Activated CD4-positive, alpha-beta memory T cell treated with anti-CD3 and anti-CD28 coated beads, Interleukin-2, amount 10 ng/mL, durations not matched to agents 7 days and 5 days (primary cell): ENCODE measurements around the gene IFT25. TPM values are rescaled to one million over a fixed set of nuclear protein-coding genes. Genes with fewer than 3 reads are reported as not detected.
"Not testable (repeated sequence)": the region's sequence is repeated elsewhere in the genome, so short reads cannot be mapped to it uniquely, and the experiment has no call there.

Source experiments
- CTCF ChIA-PET: fragments of 350-600 bp; sonication (Branson Sonifier 250); formaldehyde crosslinking; loops from one replicate; lab custom pipeline; 2021; ENCODE audit warnings: antibody characterized with exemption, inconsistent platforms; lab: Charles Lee
- POLR2A ChIA-PET: fragments of 350-600 bp; sonication (Branson Sonifier 250); formaldehyde crosslinking; loops from one replicate; lab custom pipeline; 2021; ENCODE audit warnings: antibody characterized with exemption; lab: Charles Lee
- DNase-seq: peaks from one replicate; pipeline ENCODE4 v3.0.0-alpha.2; 2020
- H3K27ac Mint-ChIP-seq: one replicate; pipeline ENCODE4 v1.8.0; 2021; ENCODE audit warnings: mild to moderate bottlenecking, mixed read lengths
- H3K27me3 Mint-ChIP-seq: one replicate; pipeline ENCODE4 v1.8.0; 2021; ENCODE audit warnings: mixed read lengths
- H3K36me3 Mint-ChIP-seq: one replicate; pipeline ENCODE4 v1.8.0; 2021; ENCODE audit warnings: low read depth, mixed read lengths
- H3K4me1 Mint-ChIP-seq: one replicate; pipeline ENCODE4 v1.8.0; 2021; ENCODE audit warnings: mixed read lengths
- H3K4me3 Mint-ChIP-seq: one replicate; pipeline ENCODE4 v1.8.0; 2021; ENCODE audit warnings: mild to moderate bottlenecking, mixed read lengths
- H3K9me3 Mint-ChIP-seq: one replicate; pipeline ENCODE4 v1.8.0; 2021; ENCODE audit warnings: mixed read lengths
- total RNA-seq, 2 experiments: library from RNA; stranded (reverse); gene quantifications; one replicate each; pipeline ENCODE4 v1.2.3, GENCODE V29; 2021

IFT25 gene
- total RNA-seq, 2 experiments from 2014 or later, result 60.2 to 63.2 TPM

DNA sequence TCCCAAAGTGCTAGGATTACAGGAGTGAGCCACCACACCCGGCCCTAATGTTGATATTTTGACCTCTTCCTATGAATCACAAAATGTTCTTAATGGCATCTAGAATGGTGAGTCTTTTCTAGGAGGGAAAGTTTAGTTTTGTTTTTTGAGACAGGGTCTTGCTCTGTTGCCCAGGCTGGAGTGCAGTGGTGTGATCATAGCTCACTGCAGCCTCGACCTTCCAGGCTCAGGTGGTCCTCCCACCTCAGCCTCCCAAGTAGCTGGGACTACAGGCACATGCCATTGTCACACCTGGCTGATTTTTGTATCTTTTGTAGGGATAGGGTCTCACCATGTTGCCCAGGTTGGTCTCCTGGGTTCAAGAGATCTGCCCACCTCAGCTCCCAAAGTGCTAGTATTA is 23.8 kb upstream of the IFT25 start:
- H3K4me3 Mint-ChIP-seq, DNase-seq, H3K27ac Mint-ChIP-seq, POLR2A ChIA-PET, H3K9me3 Mint-ChIP-seq, H3K27me3 Mint-ChIP-seq, H3K4me1 Mint-ChIP-seq: not testable (repeated sequence)
- CTCF ChIA-PET, result interaction anchor here (1.8 kb wide), 1 partner anchor 10 kb away, joined by 9 read pairs; no protein-coding TSS in a partner anchor
- H3K36me3 Mint-ChIP-seq, result peaks cover 36% of the 10 kb centered on the region

DNA sequence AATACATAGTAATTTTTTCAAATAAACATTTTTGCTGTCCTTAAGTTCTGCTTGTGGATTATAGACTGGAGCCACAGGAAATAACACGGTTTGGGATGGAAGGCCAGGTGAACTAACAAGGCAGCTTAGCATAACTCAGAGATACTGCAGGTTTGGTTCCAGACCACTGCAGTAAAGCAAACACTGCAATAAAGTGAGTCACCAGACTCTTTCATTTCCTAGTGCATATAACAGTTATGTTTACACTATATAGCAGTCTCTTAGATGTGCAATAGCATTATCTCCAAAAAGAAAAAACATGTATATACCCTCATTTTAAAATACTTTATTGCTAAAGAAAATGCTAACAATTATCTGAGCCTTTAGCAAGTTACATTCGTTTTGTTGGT is 22.6 kb upstream of the IFT25 start:
- no peaks in the 10 kb centered on the region for H3K9me3 Mint-ChIP-seq
- ChIA-PET CTCF (no interaction called here), POLR2A (no interaction called here)
- peaks cover 40% of the 10 kb centered on the region for H3K36me3 Mint-ChIP-seq
- H3K27ac Mint-ChIP-seq, result no peak overlapping the region
- peaks cover 11% of the 10 kb centered on the region for H3K4me1 Mint-ChIP-seq
- H3K27me3 Mint-ChIP-seq, result no peaks in the 10 kb centered on the region
- H3K4me3 Mint-ChIP-seq, result no peak overlapping the region
- no peak for DNase-seq

DNA sequence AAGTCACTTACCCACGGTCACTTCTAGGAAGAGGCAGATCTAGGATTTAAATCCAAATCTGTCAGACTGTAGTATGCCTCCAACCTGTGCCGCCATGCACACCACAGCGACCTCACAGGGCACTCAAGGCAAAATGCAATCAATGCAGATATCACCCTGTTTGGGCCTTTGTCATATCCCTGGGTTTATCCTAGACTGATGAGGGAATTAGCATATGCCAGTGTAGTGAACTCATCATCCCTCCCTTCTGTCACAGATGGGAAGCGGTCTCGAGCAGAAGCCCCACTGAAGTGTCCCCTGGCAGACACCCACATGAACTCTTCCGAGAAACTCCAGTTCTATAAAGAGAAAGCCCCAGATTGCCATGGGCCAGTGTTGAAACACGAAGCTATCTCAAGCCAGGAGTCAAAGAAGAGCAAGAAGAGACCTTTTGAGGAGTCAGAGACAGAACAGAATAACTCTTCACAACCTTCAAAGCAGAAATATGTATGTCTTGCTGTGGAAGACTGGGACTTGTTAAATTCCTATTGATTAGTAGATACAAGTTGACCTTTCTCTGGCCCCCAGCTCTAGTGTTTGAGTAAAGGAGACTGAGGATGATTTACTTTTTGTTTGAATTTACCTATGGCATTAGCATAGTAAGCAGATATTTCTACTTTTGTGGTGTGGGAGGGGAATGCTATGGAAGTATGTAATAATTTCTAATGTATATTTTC is 22.1 kb upstream of the IFT25 start:
- Mint-ChIP-seq H3K4me3 (no peak overlapping the region), H3K27me3 (no peaks in the 10 kb centered on the region), H3K36me3 (peaks cover 44% of the 10 kb centered on the region), H3K9me3 (no peaks in the 10 kb centered on the region), H3K4me1 (peaks cover 11% of the 10 kb centered on the region), H3K27ac (no peak overlapping the region)
- ChIA-PET CTCF (no interaction called here), POLR2A (no interaction called here)
- DNase-seq, result no peak

DNA sequence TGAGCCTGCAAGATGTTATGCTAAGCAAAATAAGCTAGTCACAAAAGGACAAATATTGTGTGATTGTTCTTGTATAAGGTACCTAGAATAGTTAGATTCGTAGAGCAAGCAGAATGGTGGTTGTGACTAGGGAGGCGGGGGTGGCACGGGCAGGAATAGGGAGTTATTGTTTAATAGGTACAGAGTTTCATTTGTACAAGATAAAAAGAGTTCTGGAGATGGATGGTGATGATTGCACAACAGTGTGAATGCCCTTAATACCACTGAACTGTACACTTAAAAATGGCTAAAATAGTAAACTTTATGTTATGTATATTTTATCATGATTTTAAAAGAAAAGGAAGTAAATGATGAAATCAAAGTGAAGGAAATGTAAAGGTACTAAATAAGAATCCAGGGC is 21.3 kb upstream of the IFT25 start:
- Mint-ChIP-seq H3K4me1 (peaks cover 11% of the 10 kb centered on the region), H3K27ac (no peak overlapping the region), H3K27me3 (no peaks in the 10 kb centered on the region), H3K9me3 (no peaks in the 10 kb centered on the region), H3K36me3 (peaks cover 48% of the 10 kb centered on the region), H3K4me3 (no peak overlapping the region)
- no peak for DNase-seq
- POLR2A ChIA-PET, result interaction anchor here (1.2 to 1.5 kb wide), 2 partner anchors 10 to 19 kb away, joined by 3 to 4 read pairs; no protein-coding TSS in a partner anchor
- CTCF ChIA-PET, result interaction anchor here (1.4 kb wide), 1 partner anchor 106 kb away, joined by 4 read pairs; no protein-coding TSS in a partner anchor

DNA sequence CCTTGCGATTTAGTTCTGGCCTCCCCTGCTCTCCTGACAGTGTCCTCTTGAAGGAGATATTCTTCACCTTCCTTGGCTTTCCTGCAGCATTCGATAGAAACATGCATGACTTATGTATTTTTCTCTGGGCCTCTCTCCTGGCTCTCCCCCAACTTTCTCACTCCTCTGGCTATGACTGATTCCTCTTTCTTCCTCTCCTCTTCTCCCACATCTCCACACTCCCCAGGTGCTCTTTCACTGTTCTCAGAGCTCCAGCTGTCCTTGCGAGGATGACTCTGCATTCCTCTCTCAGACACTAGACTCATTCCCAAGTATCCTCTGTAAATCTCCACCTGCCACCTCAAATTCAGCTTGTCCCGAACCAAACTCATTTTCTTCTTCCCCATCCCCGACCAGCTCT is 18.6 kb upstream of the IFT25 start:
- ChIA-PET CTCF (interaction anchor here (0.6 kb wide), 1 partner anchor 72 kb away, joined by 3 read pairs; no protein-coding TSS in a partner anchor), POLR2A (no interaction called here)
- H3K4me1 Mint-ChIP-seq, result peaks cover 9% of the 10 kb centered on the region
- no peak for DNase-seq
- no peak overlapping the region for H3K27ac Mint-ChIP-seq
- no peaks in the 10 kb centered on the region for H3K9me3 Mint-ChIP-seq
- no peaks in the 10 kb centered on the region for H3K27me3 Mint-ChIP-seq
- H3K4me3 Mint-ChIP-seq, result no peak overlapping the region
- peaks cover 51% of the 10 kb centered on the region for H3K36me3 Mint-ChIP-seq

DNA sequence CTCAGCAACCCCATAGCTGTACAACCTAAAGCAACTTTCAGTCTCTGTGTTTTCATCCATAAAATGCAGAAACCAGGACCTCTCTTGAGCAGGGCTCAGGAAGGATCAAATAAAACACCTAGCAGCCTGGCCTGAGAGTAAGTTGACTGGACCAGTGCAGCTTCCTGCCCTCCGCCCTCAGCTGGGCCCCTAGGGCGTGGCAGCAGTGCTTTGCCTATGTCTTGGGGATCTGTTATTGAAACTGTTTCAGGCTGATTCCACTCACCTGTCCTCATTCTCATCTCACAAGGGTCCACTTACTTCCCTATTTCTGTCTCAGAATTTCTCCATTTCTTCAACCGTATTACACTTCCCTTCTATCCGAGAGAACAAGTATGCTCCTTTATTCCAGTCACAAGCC is 18.0 kb upstream of the IFT25 start:
- ChIA-PET POLR2A (no interaction called here), CTCF (interaction anchor here (0.6 to 1.3 kb wide), 2 partner anchors 16 to 71 kb away, joined by 3 to 4 read pairs; no protein-coding TSS in a partner anchor)
- H3K4me3 Mint-ChIP-seq, result no peak overlapping the region
- H3K27ac Mint-ChIP-seq, result no peak overlapping the region
- no peak for DNase-seq
- no peaks in the 10 kb centered on the region for H3K9me3 Mint-ChIP-seq
- peaks cover 50% of the 10 kb centered on the region for H3K36me3 Mint-ChIP-seq
- no peaks in the 10 kb centered on the region for H3K27me3 Mint-ChIP-seq
- H3K4me1 Mint-ChIP-seq, result peaks cover 9% of the 10 kb centered on the region

DNA sequence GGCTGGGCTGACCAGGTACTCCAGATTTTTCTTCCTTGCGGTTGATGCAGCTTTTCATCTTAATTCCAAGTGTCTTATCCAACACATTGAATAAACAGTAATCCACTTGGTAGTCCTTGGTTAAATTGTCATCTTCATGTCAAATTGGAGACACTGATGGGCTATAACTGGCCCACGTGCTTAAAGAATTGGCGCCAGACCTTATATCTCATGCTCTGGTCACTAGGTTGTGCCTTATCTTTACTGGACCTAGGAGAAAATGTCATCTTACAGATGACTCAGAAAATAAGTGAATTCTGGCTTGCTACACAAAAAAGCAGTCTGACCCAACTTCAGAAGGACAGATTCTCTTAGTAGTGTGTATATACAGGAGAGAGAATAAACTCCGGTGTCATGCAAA is 16.9 kb upstream of the IFT25 start:
- peaks cover 42% of the 10 kb centered on the region for H3K36me3 Mint-ChIP-seq
- ChIA-PET POLR2A (no interaction called here), CTCF (interaction anchor here (1.3 to 4.9 kb wide), 3 partner anchors 15 to 102 kb away, joined by 4 to 122 read pairs (median 4); no protein-coding TSS in a partner anchor)
- H3K9me3 Mint-ChIP-seq, result no peaks in the 10 kb centered on the region
- peaks cover 12% of the 10 kb centered on the region for H3K4me1 Mint-ChIP-seq
- no peak overlapping the region for H3K4me3 Mint-ChIP-seq
- no peak for DNase-seq
- H3K27me3 Mint-ChIP-seq, result no peaks in the 10 kb centered on the region
- H3K27ac Mint-ChIP-seq, result no peak overlapping the region

DNA sequence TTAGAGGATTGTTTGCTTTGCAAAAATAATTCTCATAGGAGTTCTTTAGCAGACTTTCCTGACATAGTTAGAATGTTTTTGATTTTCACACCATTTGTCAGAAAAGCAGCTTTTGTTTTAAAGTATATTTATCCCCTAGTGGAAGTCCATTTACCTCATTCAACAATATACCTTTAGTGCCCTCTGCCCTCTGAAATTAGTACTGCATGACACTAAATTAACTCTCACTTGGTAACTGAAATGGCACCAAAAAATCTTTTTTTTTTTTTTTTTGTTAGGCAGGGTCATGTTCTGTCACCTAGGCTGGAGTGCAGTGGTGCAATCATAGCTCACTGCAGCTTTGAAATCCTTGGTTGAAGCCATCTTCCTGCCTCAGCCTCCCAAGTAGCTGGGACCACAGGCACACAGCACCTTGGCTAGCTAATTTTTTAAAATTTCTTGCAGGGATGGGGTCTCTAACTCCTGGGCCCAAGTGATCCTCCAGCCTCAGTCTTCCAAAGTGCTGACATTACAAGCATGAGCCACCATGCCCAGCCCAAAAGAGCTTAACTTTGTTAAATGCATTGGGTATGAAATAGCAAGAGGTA is 14.3 kb upstream of the IFT25 start:
- POLR2A ChIA-PET, result interaction anchor here (1.2 to 1.9 kb wide), 4 partner anchors 12 to 99 kb away, joined by 3 to 11 read pairs (median 8); partner anchors contain the start of genes IFT25 and LRRC42
- Mint-ChIP-seq H3K27me3 (no peaks in the 10 kb centered on the region), H3K36me3 (peaks cover 35% of the 10 kb centered on the region), H3K4me1 (peaks cover 23% of the 10 kb centered on the region), H3K9me3 (no peaks in the 10 kb centered on the region), H3K4me3 (no peak overlapping the region), H3K27ac (no peak overlapping the region)
- DNase-seq, result no peak
- CTCF ChIA-PET, result interaction anchor here (0.7 to 4.9 kb wide), 44 partner anchors 10 to 869 kb away, joined by 3 to 122 read pairs (median 4); partner anchors contain the start of genes IFT25, LRRC42, NDC1 and YIPF1

DNA sequence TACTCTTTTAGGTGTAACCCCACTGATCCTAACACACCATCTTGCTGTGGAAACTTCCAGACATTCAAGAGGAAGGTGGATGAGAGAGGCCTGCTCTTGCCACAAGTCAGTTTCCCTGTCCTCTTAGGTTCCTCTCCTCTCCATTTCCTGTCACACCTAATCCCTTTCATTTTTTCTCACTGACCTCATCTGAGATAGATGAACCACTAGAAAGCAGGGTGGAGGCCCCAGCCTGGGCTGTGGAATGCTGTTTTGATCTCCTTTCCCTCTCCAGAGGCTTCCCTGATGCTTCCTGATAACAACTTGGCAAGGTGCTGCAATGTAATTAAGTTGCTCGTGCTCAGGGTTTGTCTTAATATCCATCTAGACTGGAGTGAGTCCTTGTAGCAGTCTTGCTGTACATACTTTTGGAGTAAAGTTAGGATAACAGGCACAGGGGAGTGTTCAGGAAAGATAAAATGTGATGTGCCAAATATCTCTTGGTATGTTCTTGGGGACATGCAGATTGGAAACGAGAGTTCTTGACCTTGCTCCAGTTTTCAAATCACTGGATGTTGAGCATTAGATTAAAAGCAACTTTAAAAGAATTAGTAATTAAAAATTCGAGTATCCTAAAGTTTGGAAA is 11.8 kb upstream of the IFT25 start:
- H3K4me1 Mint-ChIP-seq, result peaks cover 15% of the 10 kb centered on the region
- CTCF ChIA-PET, result interaction anchor here (1.2 to 4.9 kb wide), 5 partner anchors 8 to 97 kb away, joined by 4 to 122 read pairs (median 32); partner anchors contain the start of genes IFT25 and LRRC42
- peaks cover 31% of the 10 kb centered on the region for H3K36me3 Mint-ChIP-seq
- H3K9me3 Mint-ChIP-seq, result no peaks in the 10 kb centered on the region
- peak overlapping the region; percentile 7 for H3K27ac Mint-ChIP-seq
- no peak for DNase-seq
- no peak overlapping the region for H3K4me3 Mint-ChIP-seq
- POLR2A ChIA-PET, result interaction anchor here (1.3 to 1.4 kb wide), 2 partner anchors 9 to 11 kb away, joined by 4 to 9 read pairs; partner anchors contain the start of genes IFT25 and LRRC42
- no peaks in the 10 kb centered on the region for H3K27me3 Mint-ChIP-seq

DNA sequence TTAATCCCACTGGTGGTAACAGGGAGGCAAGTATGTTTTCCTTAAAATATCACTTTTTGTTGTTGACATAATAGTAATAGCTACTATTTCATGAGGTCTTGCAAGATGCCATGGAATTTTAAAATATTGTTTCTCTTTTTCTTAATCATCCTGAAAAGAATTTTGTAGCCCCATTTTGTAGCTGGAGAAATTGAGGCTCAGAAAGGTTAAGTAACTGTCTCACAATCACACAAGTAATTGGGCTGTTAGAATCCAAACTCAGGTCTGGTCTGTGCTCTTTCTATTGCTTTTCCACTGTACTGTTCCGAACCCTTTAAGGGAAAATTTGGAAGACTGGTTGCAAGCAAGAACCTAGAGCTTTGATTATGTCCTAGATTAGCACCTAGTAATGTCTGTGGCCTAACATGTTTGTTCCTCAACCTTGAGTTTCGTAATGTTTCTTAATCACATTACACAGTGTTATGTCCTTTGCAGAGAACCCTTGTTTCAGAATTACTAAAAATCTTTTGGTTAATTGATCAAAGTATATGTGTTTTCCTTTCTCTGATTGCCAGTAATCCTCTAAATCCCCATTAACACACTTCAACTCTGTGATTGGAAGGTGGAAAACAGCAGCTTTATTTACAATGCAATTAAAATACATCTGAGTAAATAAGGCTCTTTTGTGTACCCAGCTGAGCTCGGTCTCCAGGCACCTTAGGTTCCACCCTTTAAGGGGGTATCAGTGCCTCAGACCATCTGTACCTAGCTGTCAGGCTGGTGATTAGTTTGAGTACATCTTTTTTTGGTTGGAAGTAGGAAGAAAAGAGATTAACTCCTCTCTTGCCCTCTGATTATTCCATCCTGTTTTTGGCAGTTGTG is 11.0 kb upstream of the IFT25 start:
- Mint-ChIP-seq H3K9me3 (no peaks in the 10 kb centered on the region), H3K36me3 (peaks cover 27% of the 10 kb centered on the region), H3K27me3 (no peaks in the 10 kb centered on the region), H3K4me3 (no peak overlapping the region), H3K27ac (no peak overlapping the region), H3K4me1 (peaks cover 15% of the 10 kb centered on the region)
- ChIA-PET POLR2A (interaction anchor here (0.7 to 1.4 kb wide), 4 partner anchors 10 to 118 kb away, joined by 3 to 9 read pairs (median 4); partner anchors contain the start of genes IFT25, LRRC42 and NDC1), CTCF (interaction anchor here (0.8 to 2.2 kb wide), 5 partner anchors 9 to 96 kb away, joined by 3 to 14 read pairs (median 4); partner anchors contain the start of gene IFT25)
- DNase-seq, result no peak

DNA sequence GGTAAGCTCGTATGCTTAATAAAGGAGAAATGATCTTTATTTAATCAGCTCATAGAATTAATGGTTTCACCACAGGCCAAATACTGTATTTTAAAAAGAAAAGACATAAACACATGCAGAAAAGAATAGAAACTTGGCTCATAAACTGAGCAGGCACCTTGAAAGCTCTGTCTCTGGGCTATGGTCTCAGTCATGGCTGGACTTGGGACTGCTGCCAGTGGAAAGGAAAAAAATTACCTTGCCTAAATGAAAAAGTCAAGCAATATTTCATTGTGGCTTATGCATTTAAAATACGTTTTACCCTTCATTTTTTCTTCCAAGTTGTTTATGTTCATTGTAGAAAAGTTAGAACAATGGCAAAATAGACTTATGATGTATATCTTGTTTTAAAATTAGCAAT is 8.6 kb upstream of the IFT25 start:
- peaks cover 15% of the 10 kb centered on the region for H3K4me1 Mint-ChIP-seq
- H3K27me3 Mint-ChIP-seq, result no peaks in the 10 kb centered on the region
- H3K27ac Mint-ChIP-seq, result no peak overlapping the region
- H3K9me3 Mint-ChIP-seq, result no peaks in the 10 kb centered on the region
- CTCF ChIA-PET, result interaction anchor here (1.0 to 1.5 kb wide), 4 partner anchors 9 to 95 kb away, joined by 3 to 8 read pairs (median 4); partner anchors contain the start of genes IFT25 and YIPF1
- DNase-seq, result no peak
- POLR2A ChIA-PET, result interaction anchor here (1.0 to 1.3 kb wide), 2 partner anchors 64 to 99 kb away, joined by 3 read pairs; partner anchors contain the start of genes TCEANC2, TMEM59 and YIPF1
- peaks cover 17% of the 10 kb centered on the region for H3K36me3 Mint-ChIP-seq
- no peak overlapping the region for H3K4me3 Mint-ChIP-seq

DNA sequence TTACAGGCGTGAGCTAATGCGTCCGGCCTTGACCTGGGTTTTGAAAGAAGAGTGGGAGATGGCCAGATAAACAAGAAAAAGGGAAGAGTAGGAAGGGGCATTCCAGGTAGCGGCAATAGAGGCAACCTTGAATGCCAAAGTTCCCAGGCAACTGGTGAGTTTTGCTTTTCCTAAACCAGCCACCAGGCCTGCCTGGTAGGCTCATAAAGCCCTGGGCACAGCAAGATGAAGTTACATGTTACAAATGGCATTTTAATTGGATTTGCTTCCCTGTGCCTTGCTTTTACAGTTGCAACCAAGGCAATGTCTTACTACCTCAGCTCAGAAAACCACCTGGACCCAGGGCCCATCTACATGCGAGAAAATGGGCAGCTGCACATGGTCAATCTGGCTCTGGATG is 6.2 kb upstream of the IFT25 start:
- no peaks in the 10 kb centered on the region for H3K9me3 Mint-ChIP-seq
- ChIA-PET CTCF (interaction anchor here (4.9 kb wide), 2 partner anchors 7 to 90 kb away, joined by 40 to 41 read pairs; no protein-coding TSS in a partner anchor), POLR2A (no interaction called here)
- peaks cover 10% of the 10 kb centered on the region for H3K36me3 Mint-ChIP-seq
- peaks cover 24% of the 10 kb centered on the region for H3K4me1 Mint-ChIP-seq
- no peak overlapping the region for H3K4me3 Mint-ChIP-seq
- H3K27ac Mint-ChIP-seq, result no peak overlapping the region
- no peak for DNase-seq
- H3K27me3 Mint-ChIP-seq, result no peaks in the 10 kb centered on the region
